Right lobe of liver (tissue), 6 donors: ENCODE data around the gene NIM1K. TPM values are rescaled to one million over a fixed set of nuclear protein-coding genes. Genes with fewer than 3 reads are reported as not detected.
"Not testable (repeated sequence)": the region's sequence is repeated elsewhere in the genome, so short reads cannot be mapped to it uniquely, and the experiment has no call there.

ENCODE experiments used
- ATAC-seq, 4 donors: fragments of 200-7000 bp; cut with Tn5 transposase; one replicate each; pipeline ENCODE4 v1.9.1; 2020; ENCODE audit warnings: mild to moderate bottlenecking in 4 of 4, moderate library complexity in 4 of 4
- DNase-seq, 3 donors: peaks; one replicate each; pipeline ENCODE4 v3.0.0-alpha.2; 2020
- H3K27ac ChIP-seq, 3 donors: fragments of 200-600 bp; one replicate each; pipeline ENCODE4 v1.8.0; 2022
- H3K27me3 ChIP-seq, 2 donors: fragments of 200-600 bp; one replicate each; pipeline ENCODE4 v1.8.0; 2022
- H3K36me3 ChIP-seq, 4 donors: fragments of 200-600 bp; sonication (generic) in 1 of 4; one replicate each; pipeline versions ENCODE4 v1.5.1 to v1.8.0; 2017 to 2022; ENCODE audit warnings: control low read depth in 1 of 4
- H3K4me1 ChIP-seq, 4 donors: fragments of 200-600 bp; sonication (generic) in 1 of 4; one replicate each; pipeline versions ENCODE4 v1.5.1 to v1.8.0; 2017 to 2022; ENCODE audit warnings: control low read depth in 1 of 4
- H3K4me3 ChIP-seq, 3 donors: fragments of 200-600 bp; one replicate each; pipeline ENCODE4 v1.8.0; 2022
- H3K9me3 ChIP-seq, 4 donors: fragments of 200-600 bp; sonication (generic) in 1 of 4; one replicate each; pipeline versions ENCODE4 v1.5.1 to v1.8.0; 2017 to 2022; ENCODE audit warnings: control low read depth in 1 of 4
- POLR2A ChIP-seq: fragments of 450-650 bp; IDR thresholded peaks from one replicate; pipeline ENCODE4 v1.6.1; 2017; ENCODE audit warnings: antibody characterized with exemption, mild to moderate bottlenecking
- WGBS: methylation state at CpG from one replicate; pipeline ENCODE4 v1.1.6; 2018; ENCODE audit warnings: low coverage, low lambda C conversion rate; ENCODE audit not compliant: insufficient coverage; ENCODE audit errors: missing lambda C conversion rate; 5-methylcytosine and 5-hydroxymethylcytosine counted together
- intact Hi-C, 2 donors: fragments of 100-400 bp; cut with DNase I; formaldehyde crosslinking; loops; one replicate each; pipeline versions ENCODE4 v1.11.2 to v1.14.1; 2022
- total RNA-seq, 6 experiments: library from RNA; depleted of rRNA in 2 of 6; stranded (reverse); fragments of >200 nt in 2 of 6; fragmentation: NEBNext Ultra II Directional in 3 of 6; extraction: Animal tissue kit (Norgen Biotek cat#: 25700) in 3 of 6; gene quantifications; one replicate each; pipeline versions ENCODE4 v1.1.0 to v1.2.4, GENCODE V29; 2016 to 2023
- TF ChIP-seq, protein P1 (sequence below), 4 donors: fragments of 200-600 bp in 3 of 4; fragments of 450-650 bp in 1 of 4; IDR thresholded peaks; one replicate each; pipeline versions ENCODE4 v1.5.1 to v1.8.0; 2016 to 2022; ENCODE audit warnings: antibody characterized with exemption in 4 of 4, mild to moderate bottlenecking in 2 of 4
- donor health status: DM: no; HTN: yes; CAD: no.
- donor health status: DM: no; HTN: no; CAD: no.
- donor health status: DM: no; HTN: no; CAD: no.
- donor health status: DM: no; HTN: yes; CAD: no.
- donor health status: DM: no; HTN: yes; CAD: no.

NIM1K gene
- total RNA-seq, 6 experiments from 2014 or later = 0.06 to 0.55 (median 0.12) TPM; not detected in 2

DNA sequence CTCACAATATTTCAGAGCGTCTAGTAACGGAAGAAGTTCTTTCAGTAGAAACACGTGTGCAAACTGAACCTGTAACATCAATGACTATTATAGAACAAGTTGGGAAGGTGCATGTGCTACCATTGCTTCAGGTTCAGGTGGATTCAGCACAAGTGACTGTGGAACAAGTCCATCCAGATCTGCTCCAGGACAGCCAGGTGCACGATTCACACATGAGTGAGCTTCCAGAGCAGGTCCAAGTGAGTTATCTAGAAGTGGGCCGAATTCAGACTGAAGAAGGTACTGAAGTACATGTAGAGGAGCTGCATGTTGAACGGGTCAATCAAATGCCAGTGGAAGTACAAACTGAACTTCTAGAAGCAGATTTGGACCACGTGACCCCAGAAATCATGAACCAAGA lies 17.4 kb upstream of the NIM1K start:
- Histone ChIP-seq H3K4me1 (no peaks in the 10 kb centered on the region), H3K4me3 (no peak overlapping the region), H3K27ac (no peak overlapping the region), H3K27me3 (no peaks in the 10 kb centered on the region), H3K9me3 (no peaks in the 10 kb centered on the region), H3K36me3 (peaks cover 0 to 24% (median 9%) of the 10 kb centered on the region in 4 donors)
- no peak for TF ChIP-seq POLR2A
- TF ChIP-seq, protein P1, sequence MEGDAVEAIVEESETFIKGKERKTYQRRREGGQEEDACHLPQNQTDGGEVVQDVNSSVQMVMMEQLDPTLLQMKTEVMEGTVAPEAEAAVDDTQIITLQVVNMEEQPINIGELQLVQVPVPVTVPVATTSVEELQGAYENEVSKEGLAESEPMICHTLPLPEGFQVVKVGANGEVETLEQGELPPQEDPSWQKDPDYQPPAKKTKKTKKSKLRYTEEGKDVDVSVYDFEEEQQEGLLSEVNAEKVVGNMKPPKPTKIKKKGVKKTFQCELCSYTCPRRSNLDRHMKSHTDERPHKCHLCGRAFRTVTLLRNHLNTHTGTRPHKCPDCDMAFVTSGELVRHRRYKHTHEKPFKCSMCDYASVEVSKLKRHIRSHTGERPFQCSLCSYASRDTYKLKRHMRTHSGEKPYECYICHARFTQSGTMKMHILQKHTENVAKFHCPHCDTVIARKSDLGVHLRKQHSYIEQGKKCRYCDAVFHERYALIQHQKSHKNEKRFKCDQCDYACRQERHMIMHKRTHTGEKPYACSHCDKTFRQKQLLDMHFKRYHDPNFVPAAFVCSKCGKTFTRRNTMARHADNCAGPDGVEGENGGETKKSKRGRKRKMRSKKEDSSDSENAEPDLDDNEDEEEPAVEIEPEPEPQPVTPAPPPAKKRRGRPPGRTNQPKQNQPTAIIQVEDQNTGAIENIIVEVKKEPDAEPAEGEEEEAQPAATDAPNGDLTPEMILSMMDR (IDR thresholded peaks at IDR 0.05) = no peak
- DNase-seq (no peak), ATAC-seq (no peak)
- intact Hi-C loops = no loop called here
- WGBS = 93% methylated on average over 6 of the region's 7 CpGs

DNA sequence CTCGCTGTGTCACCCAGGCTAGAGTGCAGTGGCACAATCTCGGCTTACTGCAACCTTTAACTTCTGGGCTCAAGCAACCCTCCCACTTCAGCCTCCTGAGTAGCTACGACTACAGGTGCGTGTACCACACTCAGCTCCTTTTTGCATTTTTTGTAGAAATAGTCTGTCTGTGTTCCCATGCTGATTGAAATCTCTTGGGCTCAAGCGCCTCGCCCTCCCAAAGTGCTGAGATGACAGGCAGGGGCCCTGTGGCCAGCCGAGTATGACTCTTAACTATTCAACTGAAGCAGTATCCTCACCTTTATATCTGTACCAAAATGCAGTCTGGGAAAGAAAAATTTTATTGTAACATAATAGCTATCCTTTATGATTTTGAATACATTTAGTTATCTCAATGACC lies 12.2 kb upstream of the NIM1K start:
- Histone ChIP-seq H3K9me3 (no peaks in the 10 kb centered on the region), H3K27ac (no peak overlapping the region), H3K4me1 (no peaks in the 10 kb centered on the region), H3K4me3 (no peak overlapping the region), H3K36me3 (peaks cover 0 to 6% (median 2%) of the 10 kb centered on the region in 4 donors), H3K27me3 (no peaks in the 10 kb centered on the region)
- ATAC-seq (no peak), DNase-seq (no peak)
- no peak for TF ChIP-seq POLR2A
- TF ChIP-seq, protein P1 (IDR thresholded peaks at IDR 0.05) = no peak
- intact Hi-C loops = no loop called here
- WGBS = 88% methylated on average over 6 of the region's 7 CpGs

DNA sequence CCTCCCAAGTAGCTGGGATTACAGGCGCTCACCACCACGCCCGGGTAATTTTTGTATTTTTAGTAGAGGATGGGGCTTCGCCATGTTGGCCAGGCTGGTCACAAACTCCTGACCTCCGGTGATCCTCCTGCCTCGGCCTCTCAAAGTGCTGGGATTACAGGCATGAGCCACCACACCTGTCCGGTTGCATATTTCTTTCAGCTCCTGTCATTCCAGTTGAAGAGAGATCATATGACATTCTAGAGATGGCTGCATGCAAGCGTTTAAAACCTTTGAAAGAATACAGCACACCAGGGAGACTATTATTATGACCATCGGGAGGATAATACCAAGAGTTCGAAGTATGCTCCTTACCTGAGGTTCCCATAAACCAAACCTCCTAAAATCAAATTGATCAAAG lies 9.6 kb upstream of the NIM1K start:
- Histone ChIP-seq H3K9me3 (no peaks in the 10 kb centered on the region), H3K4me1 (no peaks in the 10 kb centered on the region), H3K36me3 (no peaks in the 10 kb centered on the region), H3K4me3 (no peak overlapping the region), H3K27me3 (no peaks in the 10 kb centered on the region), H3K27ac (no peak overlapping the region)
- no peak for ATAC-seq
- whole genome bisulfite sequencing = 98% methylated on average over 4 of the region's 10 CpGs
- intact Hi-C loops = no loop called here
- DNase-seq = no peak
- no peak for TF ChIP-seq POLR2A
- TF ChIP-seq, protein P1 (IDR thresholded peaks at IDR 0.05) = no peak

DNA sequence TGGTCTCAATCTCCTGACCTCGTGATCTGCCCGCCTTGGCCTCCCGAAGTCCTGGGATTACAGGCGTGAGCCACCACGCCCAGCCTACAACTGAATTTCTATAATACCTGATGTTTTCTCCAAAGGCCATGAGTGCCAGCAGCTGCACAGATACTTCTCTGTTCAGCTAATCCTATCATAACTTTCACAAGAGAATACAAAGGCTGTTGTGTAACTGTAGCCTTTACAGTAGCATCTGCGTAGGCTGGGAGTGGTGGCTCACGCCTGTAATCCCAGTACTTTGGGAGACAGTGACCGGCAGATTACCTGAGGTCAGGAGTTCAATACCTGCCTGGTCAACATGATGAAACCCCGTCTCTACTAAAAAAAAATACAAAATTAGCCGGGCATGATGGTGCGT lies 8.9 kb upstream of the NIM1K start:
- H3K4me1 ChIP-seq, H3K4me3 ChIP-seq, H3K36me3 ChIP-seq, H3K27me3 ChIP-seq, DNase-seq, intact Hi-C loops, H3K27ac ChIP-seq, H3K9me3 ChIP-seq, ATAC-seq: not testable (repeated sequence)
- WGBS = 94% methylated on average over 4 of the region's 11 CpGs

DNA sequence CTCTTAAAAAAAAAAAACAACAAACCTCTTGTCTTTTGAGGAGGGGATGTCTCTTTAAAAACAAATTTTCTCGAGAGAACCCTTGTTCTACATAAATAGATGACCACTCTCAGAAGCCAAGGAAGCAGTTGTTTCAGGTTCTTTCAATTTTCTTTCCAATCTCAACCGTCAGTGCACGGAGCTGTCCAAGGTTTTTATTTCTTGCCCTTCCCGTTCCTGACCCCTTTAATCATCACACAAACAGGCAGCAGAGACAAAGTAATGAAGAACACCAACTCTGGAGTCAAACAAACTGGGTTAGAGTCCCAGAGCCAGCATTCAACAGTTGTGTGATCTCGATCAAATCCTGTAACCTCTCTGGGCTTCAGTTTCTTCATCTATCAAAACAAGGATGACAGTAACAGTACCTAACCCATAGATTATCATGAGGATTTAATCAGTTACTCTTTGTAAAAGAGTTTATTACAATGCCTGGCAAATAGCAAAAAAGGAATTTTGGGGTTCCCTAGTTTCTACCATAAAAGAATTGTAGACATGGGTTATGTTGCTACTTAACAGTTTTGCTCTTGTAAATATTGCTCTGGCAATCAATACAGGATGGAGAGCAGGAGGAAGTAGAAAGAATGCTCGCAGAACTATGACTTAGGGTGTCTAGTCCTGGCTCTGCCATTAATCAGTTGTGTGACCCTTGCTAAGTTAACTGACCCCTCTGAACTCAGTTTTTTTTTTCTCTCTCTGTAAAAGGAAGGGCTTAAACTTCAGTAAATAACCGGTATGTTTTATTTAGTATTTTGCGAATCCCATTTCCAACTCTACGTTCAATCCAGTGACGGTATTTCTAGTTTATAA lies 1.0 kb upstream of the NIM1K start:
- DNase-seq (no peak), ATAC-seq (no peak)
- H3K4me3 ChIP-seq = no peak overlapping the region
- H3K9me3 ChIP-seq = no peaks in the 10 kb centered on the region
- peaks cover 0 to 4% of the 10 kb centered on the region in 2 donors for H3K27me3 ChIP-seq
- TF ChIP-seq, protein P1 (IDR thresholded peaks at IDR 0.05) = no peak
- no peak for TF ChIP-seq POLR2A
- H3K4me1 ChIP-seq = peaks cover 0 to 20% (median 3%) of the 10 kb centered on the region in 4 donors
- no peaks in the 10 kb centered on the region for H3K36me3 ChIP-seq
- WGBS = 27% methylated on average over 10 of the region's 10 CpGs
- H3K27ac ChIP-seq = no peak overlapping the region
- intact Hi-C loops = no loop called here
